ENCODE results near the gene C3orf38. TPM values are rescaled to one million over a fixed set of nuclear protein-coding genes. Genes with fewer than 3 reads are reported as not detected.
"Not testable (repeated sequence)": the region's sequence is repeated elsewhere in the genome, so short reads cannot be mapped to it uniquely, and the experiment has no call there.

The C3orf38 gene
- 30.4 TPM for polyA plus RNA-seq

DNA sequence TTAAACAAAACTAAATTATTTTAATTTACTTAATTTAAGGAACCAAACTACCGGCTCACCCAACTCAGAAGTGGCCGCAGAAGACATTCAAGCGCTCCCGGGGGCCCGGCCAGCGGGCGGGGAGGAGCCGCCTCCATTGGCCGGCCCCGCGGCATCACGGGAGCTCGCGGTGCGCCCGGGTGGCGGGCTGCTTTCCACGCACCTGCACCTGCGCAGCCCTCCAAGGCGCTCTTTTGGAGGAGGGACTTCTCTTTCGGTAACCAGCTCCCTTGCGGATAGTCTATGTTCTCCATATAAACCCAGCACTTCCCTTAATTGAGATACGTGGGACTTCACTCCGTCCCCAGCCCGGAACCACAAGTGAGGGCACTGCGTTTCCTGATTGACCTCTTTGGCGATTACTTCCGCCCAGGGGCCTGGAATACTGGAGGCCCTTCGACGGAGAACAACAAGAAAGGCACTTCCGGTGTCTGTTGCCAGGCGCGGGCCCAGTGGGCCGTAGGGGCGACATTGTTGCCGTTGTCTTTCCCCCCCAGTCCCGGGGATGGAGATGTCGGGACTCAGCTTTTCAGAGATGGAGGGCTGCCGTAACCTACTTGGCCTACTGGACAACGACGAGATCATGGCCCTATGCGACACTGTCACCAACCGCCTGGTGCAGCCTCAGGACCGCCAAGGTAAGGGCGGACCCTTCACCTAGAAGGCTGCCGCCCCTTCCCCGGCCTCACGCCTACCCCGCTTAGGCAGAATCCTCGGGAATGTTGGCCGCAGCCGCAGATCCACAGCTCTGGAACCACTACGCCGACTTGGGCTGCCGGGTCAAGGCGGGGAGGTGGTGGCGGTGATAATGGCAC, at the start of gene C3orf38:
C3orf38 (plus strand) TSS at position 451 of the 854 bp plus-strand sequence; CDS start at position 545, 94 bp downstream.
- no peaks in the 10 kb centered on the region for H3K9me3 Mint-ChIP-seq
- H3K36me3 Mint-ChIP-seq = no peaks in the 10 kb centered on the region
- peak within 1 kb of the TSS; percentile 97 to 100 (median 98) for H3K4me3 Mint-ChIP-seq
- H3K27me3 Mint-ChIP-seq = no peaks in the 10 kb centered on the region
- H3K27ac Mint-ChIP-seq = peak within 1 kb of the TSS; percentile 90 to 99 (median 99)
- H3K4me1 Mint-ChIP-seq = peaks cover 17 to 31% (median 25%) of the 10 kb centered on the region in 3 donors

DNA sequence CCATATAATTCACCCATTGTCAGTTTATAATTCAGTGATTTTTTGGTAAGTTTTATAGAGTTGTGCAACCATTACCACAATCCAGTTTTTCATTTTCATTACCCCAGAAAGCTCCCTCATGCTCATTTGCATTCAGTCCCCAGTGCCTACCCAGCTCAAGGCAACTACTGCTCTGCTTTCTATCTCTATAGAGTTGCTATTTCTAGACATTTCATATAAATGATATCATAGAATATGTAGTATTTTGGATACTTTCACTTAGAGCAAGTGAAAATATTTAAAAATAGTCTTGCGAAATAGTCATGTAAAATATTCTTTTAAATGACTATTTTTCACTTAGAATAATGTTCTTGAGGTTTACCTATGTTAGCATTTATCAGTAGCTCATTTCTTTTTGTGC, 48.6 kb upstream of the C3orf38 start:
- Mint-ChIP-seq H3K4me3 (no peak overlapping the region), H3K27ac (peak overlapping the region in 1 of 3 donors; percentile 7), H3K9me3 (peaks cover 0 to 2% (median 0%) of the 10 kb centered on the region in 3 donors), H3K4me1 (peaks cover 3 to 11% (median 4%) of the 10 kb centered on the region in 3 donors), H3K36me3 (peaks cover 15% of the 10 kb centered on the region), H3K27me3 (no peaks in the 10 kb centered on the region)

DNA sequence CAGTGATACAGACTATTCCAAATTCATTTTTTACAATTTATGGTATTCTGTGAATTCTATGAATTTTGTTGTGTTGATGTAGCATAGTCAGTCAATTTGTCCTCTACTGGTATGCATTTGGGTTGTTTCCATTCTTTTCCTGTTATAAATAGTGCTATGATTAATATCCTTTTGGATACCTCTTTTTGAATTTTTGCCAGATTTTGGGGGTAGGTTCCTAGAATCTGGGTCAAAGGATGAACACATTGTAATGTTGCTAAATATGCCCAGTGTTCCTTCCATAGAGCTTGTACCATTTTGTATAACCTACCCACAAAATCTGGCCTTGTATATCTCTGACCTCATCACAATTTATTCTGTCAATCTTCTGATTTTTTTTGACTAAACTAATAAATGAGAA, 44.4 kb upstream of the C3orf38 start:
- Mint-ChIP-seq H3K27ac (peak overlapping the region in 1 of 3 donors; percentile 27), H3K9me3 (no peaks in the 10 kb centered on the region), H3K4me3 (no peak overlapping the region), H3K27me3 (no peaks in the 10 kb centered on the region), H3K36me3 (peaks cover 9% of the 10 kb centered on the region), H3K4me1 (peaks cover 3 to 16% (median 5%) of the 10 kb centered on the region in 3 donors)

DNA sequence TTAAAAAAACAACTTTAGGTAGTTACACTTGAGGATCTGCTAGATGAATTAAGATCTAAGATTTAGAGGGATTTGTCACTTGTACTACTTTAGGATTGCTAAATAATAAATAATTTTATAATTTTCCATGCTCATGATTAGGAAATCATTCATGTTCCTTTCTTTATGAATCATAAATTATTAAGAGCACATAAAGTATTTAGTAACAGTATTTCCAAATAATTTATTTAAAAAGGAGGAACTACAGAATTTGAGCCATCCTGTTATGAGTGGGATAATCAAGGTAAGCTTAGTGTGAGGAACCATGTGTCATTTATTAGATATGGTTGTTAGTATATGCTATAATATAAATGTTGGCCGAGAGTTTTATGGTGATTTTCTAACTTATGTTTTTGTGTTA, 37.5 kb upstream of the C3orf38 start:
- H3K27ac Mint-ChIP-seq = no peak overlapping the region
- H3K36me3 Mint-ChIP-seq = no peaks in the 10 kb centered on the region
- peaks cover 8 to 15% (median 8%) of the 10 kb centered on the region in 3 donors for H3K4me1 Mint-ChIP-seq
- H3K9me3 Mint-ChIP-seq = no peaks in the 10 kb centered on the region
- no peaks in the 10 kb centered on the region for H3K27me3 Mint-ChIP-seq
- H3K4me3 Mint-ChIP-seq = no peak overlapping the region

DNA sequence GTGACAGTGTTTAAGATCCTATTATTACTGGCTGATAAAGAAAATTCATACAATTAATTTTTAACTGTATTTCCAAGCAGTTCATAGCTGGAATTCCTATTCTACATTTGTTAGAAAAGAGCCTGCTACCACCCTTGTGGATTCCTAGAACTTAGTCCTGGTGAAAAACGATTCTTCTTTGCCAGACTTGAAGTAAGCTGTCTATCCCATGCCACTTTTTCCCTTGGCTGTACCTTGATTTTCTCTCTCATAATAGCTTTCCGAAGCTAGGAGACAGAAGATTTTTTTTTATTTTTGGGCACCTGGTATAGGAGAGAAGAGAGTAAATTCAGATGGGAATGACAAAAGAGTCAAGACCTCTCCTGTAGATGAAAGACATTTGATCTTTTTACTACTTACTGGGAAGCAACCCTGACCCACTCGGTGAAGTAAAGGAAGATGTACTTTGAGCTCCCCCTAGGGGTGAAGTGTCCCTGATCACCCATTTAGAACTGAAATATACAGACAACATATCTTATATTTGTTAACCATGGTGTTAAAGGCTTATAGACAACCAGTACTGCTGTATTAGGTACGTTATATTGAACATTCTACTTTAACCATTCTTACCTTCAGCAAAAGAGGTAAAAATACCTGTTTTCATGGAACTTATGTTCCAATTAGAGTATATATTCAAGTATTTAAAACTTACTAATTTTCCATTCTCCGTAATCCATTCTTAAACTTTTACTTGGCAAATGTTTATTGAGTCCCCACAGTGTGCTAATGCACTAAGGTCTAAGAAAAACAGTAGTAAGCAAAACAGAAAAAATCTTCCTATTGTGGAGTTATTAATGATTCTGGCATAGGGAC, 36.2 kb upstream of the C3orf38 start:
- peaks cover 9 to 14% (median 9%) of the 10 kb centered on the region in 3 donors for H3K4me1 Mint-ChIP-seq
- peak overlapping the region in 1 of 3 donors; percentile 91 for H3K27ac Mint-ChIP-seq
- H3K27me3 Mint-ChIP-seq = no peaks in the 10 kb centered on the region
- H3K9me3 Mint-ChIP-seq = peaks cover 0 to 2% (median 0%) of the 10 kb centered on the region in 3 donors
- H3K4me3 Mint-ChIP-seq = no peak overlapping the region
- H3K36me3 Mint-ChIP-seq = peaks cover 5% of the 10 kb centered on the region

DNA sequence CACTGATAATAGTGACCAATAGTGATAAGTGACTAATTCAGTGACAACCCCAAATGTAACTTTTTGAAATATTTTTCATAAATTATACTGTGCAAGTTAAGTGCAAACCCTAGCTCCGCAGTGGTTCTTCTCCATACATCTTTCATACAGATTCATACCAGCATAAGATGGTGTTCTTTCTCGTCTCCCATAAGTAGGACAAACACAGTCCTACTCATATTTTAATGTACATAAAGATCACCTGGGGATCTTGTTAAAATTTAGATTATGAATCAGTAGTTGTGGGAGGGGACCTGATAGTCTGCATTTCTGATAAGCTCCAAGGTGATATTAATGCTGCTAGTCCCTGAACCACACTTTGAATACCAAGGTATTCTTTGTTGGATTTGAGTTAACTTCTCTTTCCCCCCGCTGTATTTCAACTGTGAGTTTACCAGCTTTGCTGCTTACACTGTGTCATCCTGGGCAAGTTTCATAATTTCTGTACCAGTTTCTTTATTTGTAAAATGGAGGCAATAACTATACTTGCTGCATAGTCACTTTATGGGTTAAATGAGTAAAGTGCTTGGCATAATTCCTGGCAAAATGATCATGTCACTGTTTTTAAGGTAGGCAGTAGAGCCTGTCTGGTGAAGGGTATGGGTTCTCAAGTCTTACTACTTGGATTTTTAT, 34.7 kb upstream of the C3orf38 start:
- H3K4me1 Mint-ChIP-seq = peaks cover 8 to 14% (median 9%) of the 10 kb centered on the region in 3 donors
- peaks cover 0 to 2% (median 0%) of the 10 kb centered on the region in 3 donors for H3K9me3 Mint-ChIP-seq
- H3K36me3 Mint-ChIP-seq = peaks cover 5% of the 10 kb centered on the region
- no peak overlapping the region for H3K4me3 Mint-ChIP-seq
- no peak overlapping the region for H3K27ac Mint-ChIP-seq
- H3K27me3 Mint-ChIP-seq = no peaks in the 10 kb centered on the region

DNA sequence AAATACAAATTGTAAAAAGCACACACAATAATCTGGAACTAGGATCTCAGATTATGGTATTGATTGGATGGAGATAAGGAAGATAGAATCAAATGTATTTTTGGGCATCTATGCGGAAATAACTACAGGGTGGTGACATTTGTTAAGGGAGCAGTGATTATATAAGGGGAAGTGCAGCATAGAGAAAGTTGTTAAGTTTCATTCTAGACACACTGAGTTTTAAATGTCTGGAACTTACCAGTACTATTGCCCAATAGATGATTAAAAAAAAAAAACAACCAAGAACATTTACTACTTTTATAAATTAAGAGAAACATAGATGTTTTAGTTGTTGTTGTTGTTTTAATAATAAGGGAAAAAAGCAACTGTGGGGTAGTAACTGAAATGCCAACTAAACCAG, 32.1 kb upstream of the C3orf38 start:
- no peaks in the 10 kb centered on the region for H3K27me3 Mint-ChIP-seq
- H3K4me1 Mint-ChIP-seq = peaks cover 4 to 14% (median 5%) of the 10 kb centered on the region in 3 donors
- H3K27ac Mint-ChIP-seq = no peak overlapping the region
- H3K4me3 Mint-ChIP-seq = no peak overlapping the region
- H3K36me3 Mint-ChIP-seq = peaks cover 5% of the 10 kb centered on the region
- H3K9me3 Mint-ChIP-seq = peaks cover 0 to 2% (median 0%) of the 10 kb centered on the region in 3 donors

DNA sequence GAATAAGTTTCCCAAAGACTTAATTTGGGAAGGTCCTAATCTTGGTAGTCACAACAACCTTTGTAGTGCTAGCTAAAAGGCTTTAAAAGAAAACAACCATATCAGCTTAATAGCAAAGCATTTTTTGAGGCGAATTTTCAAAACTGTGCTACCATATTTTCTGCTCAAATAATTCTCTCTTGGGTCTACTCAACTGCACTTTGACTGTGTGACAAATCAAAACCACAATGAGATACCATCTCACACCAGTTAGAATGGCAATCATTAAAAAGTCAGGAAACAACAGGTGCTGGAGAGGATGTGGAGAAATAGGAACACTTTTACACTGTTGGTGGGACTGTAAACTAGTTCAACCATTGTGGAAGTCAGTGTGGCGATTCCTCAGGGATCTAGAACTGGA, 31.2 kb upstream of the C3orf38 start:
- peaks cover 1 to 10% (median 3%) of the 10 kb centered on the region in 3 donors for H3K4me1 Mint-ChIP-seq
- H3K27ac Mint-ChIP-seq, H3K36me3 Mint-ChIP-seq, H3K9me3 Mint-ChIP-seq, H3K27me3 Mint-ChIP-seq, H3K4me3 Mint-ChIP-seq: not testable (repeated sequence)

DNA sequence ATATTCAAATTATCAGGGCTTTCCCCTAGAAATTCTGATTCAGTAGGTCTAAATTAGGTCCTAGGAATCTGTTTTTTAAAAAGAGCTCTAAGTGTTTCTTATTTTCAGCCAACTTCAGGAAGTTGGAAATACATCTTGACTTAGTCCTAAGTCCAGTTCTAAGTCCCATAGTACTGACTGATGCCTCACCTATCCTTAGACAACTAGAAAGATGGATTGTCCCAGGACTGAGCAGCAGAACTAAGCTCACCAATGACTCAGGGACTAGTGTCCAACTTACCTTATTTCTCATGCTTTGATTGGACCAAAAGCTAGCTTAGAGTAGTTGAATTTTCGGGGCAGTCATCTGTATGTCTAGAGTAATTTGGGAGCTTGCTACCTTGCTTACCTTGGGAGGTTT, 26.2 kb upstream of the C3orf38 start:
- H3K27me3 Mint-ChIP-seq = no peaks in the 10 kb centered on the region
- H3K4me1 Mint-ChIP-seq = peaks cover 0 to 2% (median 0%) of the 10 kb centered on the region in 3 donors
- H3K36me3 Mint-ChIP-seq = no peaks in the 10 kb centered on the region
- no peaks in the 10 kb centered on the region for H3K9me3 Mint-ChIP-seq
- no peak overlapping the region for H3K4me3 Mint-ChIP-seq
- H3K27ac Mint-ChIP-seq = no peak overlapping the region

DNA sequence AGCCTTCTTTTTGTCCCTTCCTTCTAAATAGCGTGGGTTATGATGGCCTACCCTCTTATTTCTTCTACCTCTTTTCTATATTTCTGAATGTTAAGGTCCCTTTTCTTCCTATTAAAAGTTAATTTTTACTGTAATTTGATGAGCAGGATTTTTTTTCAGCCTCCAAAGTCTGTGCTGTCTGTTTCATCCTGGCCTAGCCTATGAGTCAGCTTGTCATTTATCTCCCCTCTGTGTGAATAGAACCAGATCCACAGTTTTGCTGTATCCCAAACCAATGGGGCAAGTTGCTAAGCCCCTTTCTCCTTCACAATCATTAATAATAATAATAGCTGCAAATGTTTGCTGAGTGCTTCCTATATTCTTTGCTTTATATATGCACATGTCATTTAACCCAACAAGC, 18.1 kb upstream of the C3orf38 start:
- Mint-ChIP-seq H3K27me3 (no peaks in the 10 kb centered on the region), H3K4me1 (peaks cover 0 to 2% (median 0%) of the 10 kb centered on the region in 3 donors), H3K27ac (no peak overlapping the region), H3K9me3 (no peaks in the 10 kb centered on the region), H3K4me3 (no peak overlapping the region), H3K36me3 (peaks cover 4% of the 10 kb centered on the region)

DNA sequence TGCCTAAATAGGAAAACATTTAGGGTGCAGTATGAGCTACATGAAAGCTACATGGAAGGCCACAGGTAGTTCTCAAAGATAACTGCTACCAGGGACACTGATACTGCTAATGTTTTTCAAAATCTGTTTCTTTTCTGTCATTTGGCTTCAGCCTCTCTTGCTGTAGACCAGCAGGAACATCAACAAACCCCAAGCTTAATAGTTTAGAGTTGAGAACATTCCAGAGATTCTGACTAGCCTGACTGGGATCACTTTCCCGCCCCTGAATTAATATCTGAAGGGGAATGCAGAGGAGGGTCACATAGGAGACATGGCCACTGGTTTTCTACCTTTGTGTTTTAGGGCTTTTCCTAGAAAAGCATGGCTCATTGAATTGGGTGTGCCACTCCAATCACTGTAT, 16.9 kb upstream of the C3orf38 start:
- Mint-ChIP-seq H3K9me3 (no peaks in the 10 kb centered on the region), H3K4me1 (no peaks in the 10 kb centered on the region), H3K27me3 (no peaks in the 10 kb centered on the region), H3K4me3 (no peak overlapping the region), H3K27ac (no peak overlapping the region), H3K36me3 (peaks cover 4% of the 10 kb centered on the region)

DNA sequence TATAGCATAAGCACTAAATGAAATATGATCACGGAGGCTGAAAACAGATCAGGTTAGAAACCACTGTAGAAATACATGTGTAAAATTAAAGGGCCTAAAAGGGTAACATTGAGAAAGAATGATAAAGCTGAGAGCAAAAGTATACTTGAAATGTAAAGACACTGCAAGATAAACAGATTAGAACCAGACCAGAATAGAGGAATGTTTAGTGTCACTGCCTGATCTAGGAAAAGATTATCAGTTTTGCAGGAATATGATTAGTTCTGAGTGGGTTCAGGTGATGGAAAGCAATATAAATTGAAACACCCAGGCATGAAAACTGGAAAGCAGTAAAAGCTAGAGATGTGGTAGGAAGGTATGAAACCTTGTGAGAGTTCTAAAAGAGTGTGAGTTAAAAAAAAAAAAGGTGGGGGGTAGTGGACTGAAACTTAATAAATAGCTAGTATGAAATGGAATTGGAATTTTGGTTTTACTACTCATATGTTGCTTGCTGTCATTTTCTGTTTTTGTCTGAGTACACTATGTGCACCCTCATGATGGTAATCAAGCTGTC, 16.0 kb upstream of the C3orf38 start:
- Mint-ChIP-seq H3K4me3 (no peak overlapping the region), H3K4me1 (no peaks in the 10 kb centered on the region), H3K36me3 (peaks cover 4% of the 10 kb centered on the region), H3K27ac (no peak overlapping the region), H3K9me3 (no peaks in the 10 kb centered on the region), H3K27me3 (no peaks in the 10 kb centered on the region)

DNA sequence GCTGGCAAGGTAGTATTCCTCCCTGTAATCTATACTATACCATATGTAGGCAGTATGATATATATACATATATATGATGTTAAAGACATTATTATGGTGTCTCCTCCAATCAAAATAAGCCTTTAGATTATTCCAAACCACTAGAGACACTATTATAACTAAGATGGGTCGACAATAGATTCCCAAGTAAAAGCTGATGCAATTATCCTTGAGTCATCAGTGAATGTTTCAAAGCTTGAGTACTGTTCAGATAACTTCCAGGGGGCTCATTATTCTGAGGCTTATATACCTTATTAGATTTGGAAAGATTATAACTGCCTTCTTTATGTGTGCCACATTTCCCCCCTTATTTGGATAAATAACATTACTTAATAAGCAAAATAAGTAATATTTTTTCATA, 11.9 kb upstream of the C3orf38 start:
- Mint-ChIP-seq H3K9me3 (no peaks in the 10 kb centered on the region), H3K27ac (no peak overlapping the region), H3K4me1 (no peaks in the 10 kb centered on the region), H3K36me3 (peaks cover 8% of the 10 kb centered on the region), H3K4me3 (no peak overlapping the region), H3K27me3 (no peaks in the 10 kb centered on the region)

DNA sequence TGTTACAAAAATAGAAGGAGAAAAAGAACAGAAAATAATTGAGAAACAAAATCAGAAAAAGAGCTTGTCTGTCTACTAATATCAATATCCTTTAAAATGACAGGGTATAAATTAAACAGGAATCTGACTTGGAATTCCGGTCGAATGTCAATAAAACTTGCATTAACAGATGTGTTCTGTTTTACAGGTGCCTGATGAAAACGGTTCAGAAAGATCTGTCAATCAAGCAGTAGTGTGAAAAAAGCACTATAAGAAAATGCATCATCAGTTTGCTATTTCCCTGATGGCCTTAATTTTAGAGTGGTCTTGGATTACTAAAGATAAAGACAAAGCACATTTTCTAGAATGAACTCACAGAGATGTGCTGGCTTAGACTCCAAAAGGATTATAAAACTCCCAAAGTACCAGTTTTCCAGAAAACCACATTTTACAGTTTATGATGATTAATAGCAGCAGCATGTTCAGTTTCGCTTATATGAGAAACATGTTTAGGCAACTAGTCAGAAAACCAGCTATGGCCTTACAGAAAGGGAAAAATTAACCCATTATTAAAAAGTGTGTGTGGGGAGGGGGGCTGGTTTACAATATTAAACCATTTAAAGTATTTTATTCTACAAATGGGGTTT, 8.2 kb upstream of the C3orf38 start:
- H3K36me3 Mint-ChIP-seq = peaks cover 5% of the 10 kb centered on the region

More for the DNA sequence above, 8.2 kb upstream of the C3orf38 start:
- H3K9me3 Mint-ChIP-seq = no peaks in the 10 kb centered on the region
- H3K27ac Mint-ChIP-seq = no peak overlapping the region
- H3K27me3 Mint-ChIP-seq = no peaks in the 10 kb centered on the region
- no peaks in the 10 kb centered on the region for H3K4me1 Mint-ChIP-seq
- no peak overlapping the region for H3K4me3 Mint-ChIP-seq
